SIG-M5 (cell line): ENCODE data around the gene STK4.
A peak's percentile ranks its signal among the peaks of the same experiment; 100 is the strongest.

Source experiments
- DNase-seq: peaks from one replicate; lab custom pipeline; 2025; lab: John Stamatoyannopoulos, UW

STK4 gene

GRCh38 chr20:44966030-44966961, at the start of gene STK4:
TSS of gene STK4 (plus strand) at chr20:44966512. CDS start at chr20:44966569, 57 bp downstream.
- DNase-seq, result peak; percentile 49

GRCh38 chr20:44916586-44916985, 49.7 kb upstream of the STK4 start:
- no peak for DNase-seq

GRCh38 chr20:44917399-44917798, 48.9 kb upstream of the STK4 start:
- no peak for DNase-seq

- no peak for DNase-seq
Observed at GRCh38 chr20:44918342-44918741, 48.0 kb upstream of the STK4 start.

GRCh38 chr20:44918761-44919160, 47.6 kb upstream of the STK4 start:
- no peak for DNase-seq

GRCh38 chr20:44921447-44921846, 44.9 kb upstream of the STK4 start:
- no peak for DNase-seq

- DNase-seq, result no peak
Observed at GRCh38 chr20:44924541-44924940, 41.8 kb upstream of the STK4 start.

- DNase-seq, result no peak
Observed at GRCh38 chr20:44928595-44928994, 37.7 kb upstream of the STK4 start.

GRCh38 chr20:44930517-44931168, 35.7 kb upstream of the STK4 start:
- no peak for DNase-seq

- DNase-seq, result no peak
Observed at GRCh38 chr20:44931911-44932310, 34.4 kb upstream of the STK4 start.

- DNase-seq, result no peak
Observed at GRCh38 chr20:44932916-44933315, 33.4 kb upstream of the STK4 start.

GRCh38 chr20:44936510-44936909, 29.8 kb upstream of the STK4 start:
- no peak for DNase-seq

- no peak for DNase-seq
Observed at GRCh38 chr20:44938637-44939036, 27.7 kb upstream of the STK4 start.

GRCh38 chr20:44941120-44941691, 25.1 kb upstream of the STK4 start:
- DNase-seq, result no peak

GRCh38 chr20:44942264-44942973, 23.9 kb upstream of the STK4 start:
- DNase-seq, result no peak

- DNase-seq, result no peak
Observed at GRCh38 chr20:44943828-44944227, 22.5 kb upstream of the STK4 start.

GRCh38 chr20:44945261-44945660, 21.1 kb upstream of the STK4 start:
- no peak for DNase-seq

- no peak for DNase-seq
Observed at GRCh38 chr20:44946271-44946852, 19.9 kb upstream of the STK4 start.

GRCh38 chr20:44948107-44948506, 18.2 kb upstream of the STK4 start:
- no peak for DNase-seq

- no peak for DNase-seq
Observed at GRCh38 chr20:44948513-44948912, 17.8 kb upstream of the STK4 start.

- DNase-seq, result no peak
Observed at GRCh38 chr20:44950368-44950767, 15.9 kb upstream of the STK4 start.

- no peak for DNase-seq
Observed at GRCh38 chr20:44952731-44953130, 13.6 kb upstream of the STK4 start.
